Mucosa of stomach (tissue), 1 donor: ENCODE results near the gene LPAR4.
"Not testable (repeated sequence)": the region's sequence is repeated elsewhere in the genome, so short reads cannot be mapped to it uniquely, and the experiment has no call there.

ENCODE experiments used
- H3K27me3 ChIP-seq: one replicate; pipeline ENCODE4 v1.7.0; 2013; ENCODE audit warnings: mild to moderate bottlenecking, low read length; ENCODE audit not compliant: control insufficient read depth, insufficient read depth
- H3K36me3 ChIP-seq: one replicate; pipeline ENCODE4 v1.7.0; 2013; ENCODE audit warnings: low read length; ENCODE audit not compliant: control insufficient read depth, insufficient read depth
- H3K4me1 ChIP-seq: one replicate; pipeline ENCODE4 v1.7.0; 2013; ENCODE audit warnings: mild to moderate bottlenecking, low read length; ENCODE audit not compliant: control insufficient read depth, insufficient read depth
- H3K4me3 ChIP-seq: one replicate; pipeline ENCODE4 v1.7.0; 2013; ENCODE audit warnings: low read length
- H3K9ac ChIP-seq: one replicate; pipeline ENCODE4 v1.7.0; 2013; ENCODE audit warnings: mild to moderate bottlenecking, low read length, moderate library complexity
- H3K9me3 ChIP-seq: one replicate; pipeline ENCODE4 v1.7.0; 2013; ENCODE audit warnings: mild to moderate bottlenecking, low read length, moderate library complexity; ENCODE audit not compliant: control insufficient read depth
- donor health status: Pancreatic carcinoma.

Gene LPAR4

GRCh38 chrX:78769101-78769755, 21.7 kb downstream of the LPAR4 start:
- Histone ChIP-seq H3K9ac (no peak overlapping the region), H3K4me3 (no peak overlapping the region), H3K9me3 (no peaks in the 10 kb centered on the region), H3K4me1 (no peaks in the 10 kb centered on the region), H3K27me3 (no peaks in the 10 kb centered on the region), H3K36me3 (no peaks in the 10 kb centered on the region)

- Histone ChIP-seq H3K9ac (no peak overlapping the region), H3K9me3 (no peaks in the 10 kb centered on the region), H3K4me1 (no peaks in the 10 kb centered on the region), H3K4me3 (no peak overlapping the region), H3K36me3 (no peaks in the 10 kb centered on the region), H3K27me3 (no peaks in the 10 kb centered on the region)
Observed at GRCh38 chrX:78769946-78770345, 22.4 kb downstream of the LPAR4 start.

- H3K4me3 ChIP-seq: no peak overlapping the region
- no peaks in the 10 kb centered on the region for H3K9me3 ChIP-seq
- no peak overlapping the region for H3K9ac ChIP-seq
- H3K27me3 ChIP-seq: no peaks in the 10 kb centered on the region
- no peaks in the 10 kb centered on the region for H3K4me1 ChIP-seq
- no peaks in the 10 kb centered on the region for H3K36me3 ChIP-seq
Observed at GRCh38 chrX:78796916-78797315, 49.4 kb downstream of the LPAR4 start.

GRCh38 chrX:78800114-78800513, 52.6 kb downstream of the LPAR4 start:
- no peaks in the 10 kb centered on the region for H3K9me3 ChIP-seq
- no peaks in the 10 kb centered on the region for H3K27me3 ChIP-seq
- H3K9ac ChIP-seq: no peak overlapping the region
- no peaks in the 10 kb centered on the region for H3K4me1 ChIP-seq
- no peak overlapping the region for H3K4me3 ChIP-seq
- H3K36me3 ChIP-seq: no peaks in the 10 kb centered on the region

GRCh38 chrX:78800694-78801093, 53.2 kb downstream of the LPAR4 start:
- H3K4me1 ChIP-seq: no peaks in the 10 kb centered on the region
- no peaks in the 10 kb centered on the region for H3K9me3 ChIP-seq
- no peak overlapping the region for H3K4me3 ChIP-seq
- no peaks in the 10 kb centered on the region for H3K36me3 ChIP-seq
- H3K9ac ChIP-seq: no peak overlapping the region
- no peaks in the 10 kb centered on the region for H3K27me3 ChIP-seq

GRCh38 chrX:78801522-78801921, 54.0 kb downstream of the LPAR4 start:
- Histone ChIP-seq H3K36me3 (no peaks in the 10 kb centered on the region), H3K4me1 (no peaks in the 10 kb centered on the region), H3K4me3 (no peak overlapping the region), H3K9ac (no peak overlapping the region), H3K27me3 (no peaks in the 10 kb centered on the region), H3K9me3 (no peaks in the 10 kb centered on the region)

GRCh38 chrX:78802526-78802925, 55.0 kb downstream of the LPAR4 start:
- H3K4me3 ChIP-seq, H3K9me3 ChIP-seq, H3K4me1 ChIP-seq, H3K27me3 ChIP-seq, H3K36me3 ChIP-seq, H3K9ac ChIP-seq: not testable (repeated sequence)
